Fibroblast of lung (primary cell): ENCODE measurements around the gene COL25A1. TPM values are rescaled to one million over a fixed set of nuclear protein-coding genes. Genes with fewer than 3 reads are reported as not detected.

Experiments used
- DNase-seq, 2 donors: peaks; one replicate each; pipeline versions ENCODE4 v3.0.0 to v3.0.0-alpha.2; 2010; ENCODE audit warnings: low read depth in 2 of 2
- H2AFZ ChIP-seq: 2 replicates; pipeline ENCODE4 v1.5.1; 2012; ENCODE audit warnings: low read length, control low read depth, inconsistent platforms
- H3K27ac ChIP-seq: 2 replicates; pipeline ENCODE4 v1.5.1; 2011; ENCODE audit warnings: low read length, control low read depth; ENCODE audit not compliant: insufficient read depth
- H3K27me3 ChIP-seq: 2 replicates; pipeline ENCODE4 v1.5.1; 2011; ENCODE audit warnings: mild to moderate bottlenecking, low read length; ENCODE audit not compliant: control insufficient read depth, insufficient read depth
- H3K36me3 ChIP-seq: 2 replicates; pipeline ENCODE4 v1.5.1; 2011; ENCODE audit warnings: low read length; ENCODE audit not compliant: control insufficient read depth, insufficient read depth
- H3K4me1 ChIP-seq: 2 replicates; pipeline ENCODE4 v1.5.1; 2011; ENCODE audit warnings: low read length; ENCODE audit not compliant: control insufficient read depth, insufficient read depth; ENCODE audit errors: extremely low read depth
- H3K4me2 ChIP-seq: 2 replicates; pipeline ENCODE4 v1.5.1; 2011; ENCODE audit warnings: low read length, control low read depth; ENCODE audit not compliant: insufficient read depth; ENCODE audit errors: extremely low read depth
- H3K4me3 ChIP-seq, 4 experiments: fragments of 200-600 bp in 1 of 4; sonication (generic) in 1 of 4; replicated peaks in 1 of 4; 2 replicates each; pipeline ENCODE4 v1.5.1; 2011 to 2016; ENCODE audit warnings: low read length in 4 of 4, low read depth in 3 of 4, mild to moderate bottlenecking in 3 of 4, control low read depth in 2 of 4, inconsistent platforms in 1 of 4, mixed read lengths in 1 of 4; ENCODE audit not compliant: insufficient read depth in 1 of 4; ENCODE audit errors: control extremely low read depth in 1 of 4
- H3K79me2 ChIP-seq: 2 replicates; pipeline ENCODE4 v1.5.1; 2012; ENCODE audit warnings: mild to moderate bottlenecking, low read length, inconsistent platforms; ENCODE audit not compliant: control insufficient read depth, insufficient read depth
- H3K9ac ChIP-seq: 2 replicates; pipeline ENCODE4 v1.5.1; 2011; ENCODE audit warnings: mild to moderate bottlenecking, low read length, control low read depth; ENCODE audit not compliant: insufficient read depth
- H3K9me3 ChIP-seq: 2 replicates; pipeline ENCODE4 v1.5.1; 2012; ENCODE audit warnings: low read depth, low read length; ENCODE audit not compliant: control insufficient read depth, insufficient read depth
- H4K20me1 ChIP-seq: 2 replicates; pipeline ENCODE4 v1.5.1; 2011; ENCODE audit warnings: low read length; ENCODE audit not compliant: control insufficient read depth, insufficient read depth; ENCODE audit errors: extremely low read depth
- EZH2 ChIP-seq: IDR thresholded peaks from 2 replicates; pipeline ENCODE4 v1.5.1; 2012; ENCODE audit warnings: low read length, control low read depth, mild to moderate bottlenecking; ENCODE audit errors: missing control alignments
- polyA plus RNA-seq, 2 donors: library from polyadenylated mRNA; depleted of rRNA in 1 of 2; stranded (reverse) in 1 of 2; unstranded in 1 of 2; fragments of >200 nt; gene quantifications; 2 replicates each; pipeline ENCODE4 v1.2.1, GENCODE V29; 2011 to 2012; ENCODE audit warnings: missing spikeins in 1 of 2
- total RNA-seq: library from RNA; depleted of rRNA; stranded (reverse); fragments of >200 nt; gene quantifications from 2 replicates; pipeline ENCODE4 v1.2.1, GENCODE V29; 2014
- TF ChIP-seq, protein P1 (sequence below), 2 donors: IDR thresholded peaks in 1 of 2; conservative IDR thresholded peaks in 1 of 2; 1 replicate in 1 of 2; 2 replicates in 1 of 2; pipeline ENCODE4 v1.5.1; 2011 to 2012; ENCODE audit warnings: low read length in 2 of 2, control low read depth in 1 of 2, inconsistent platforms in 1 of 2, low read depth in 1 of 2, mild to moderate bottlenecking in 1 of 2

Gene COL25A1
- total and polyA plus RNA-seq, 2 donors (not counting 1 experiment from before 2014, with no cell fraction given) = under 0.01 to 0.01 TPM

DNA sequence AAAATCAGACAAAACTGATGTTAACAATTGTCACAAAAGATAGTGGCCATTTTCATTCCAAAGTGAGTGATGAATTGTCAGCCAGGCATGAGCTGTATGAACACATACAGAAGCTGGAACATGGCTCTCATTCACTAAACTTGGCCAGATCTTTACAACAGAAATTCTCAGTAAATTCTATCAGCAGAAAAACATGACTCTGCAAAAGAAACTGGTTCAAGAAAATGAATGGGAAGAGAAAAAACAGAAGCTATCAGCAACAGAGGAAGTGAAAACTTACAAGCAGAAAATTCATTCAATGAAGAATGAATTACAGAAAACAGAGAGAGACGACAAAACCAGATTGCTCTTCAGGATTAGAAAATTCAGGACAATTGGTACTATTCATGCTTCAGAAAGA is 249.6 kb downstream of the COL25A1 start:
- Histone ChIP-seq H3K9me3 (no peaks in the 10 kb centered on the region), H3K4me1 (no peaks in the 10 kb centered on the region), H3K27ac (no peak overlapping the region), H3K36me3 (no peaks in the 10 kb centered on the region), H3K79me2 (no peaks in the 10 kb centered on the region), H4K20me1 (no peaks in the 10 kb centered on the region), H3K4me3 (no peak overlapping the region), H3K27me3 (no peaks in the 10 kb centered on the region), H2AFZ (no peak overlapping the region), H3K9ac (no peak overlapping the region), H3K4me2 (no peak overlapping the region)
- no peak for TF ChIP-seq EZH2
- TF ChIP-seq, protein P1, sequence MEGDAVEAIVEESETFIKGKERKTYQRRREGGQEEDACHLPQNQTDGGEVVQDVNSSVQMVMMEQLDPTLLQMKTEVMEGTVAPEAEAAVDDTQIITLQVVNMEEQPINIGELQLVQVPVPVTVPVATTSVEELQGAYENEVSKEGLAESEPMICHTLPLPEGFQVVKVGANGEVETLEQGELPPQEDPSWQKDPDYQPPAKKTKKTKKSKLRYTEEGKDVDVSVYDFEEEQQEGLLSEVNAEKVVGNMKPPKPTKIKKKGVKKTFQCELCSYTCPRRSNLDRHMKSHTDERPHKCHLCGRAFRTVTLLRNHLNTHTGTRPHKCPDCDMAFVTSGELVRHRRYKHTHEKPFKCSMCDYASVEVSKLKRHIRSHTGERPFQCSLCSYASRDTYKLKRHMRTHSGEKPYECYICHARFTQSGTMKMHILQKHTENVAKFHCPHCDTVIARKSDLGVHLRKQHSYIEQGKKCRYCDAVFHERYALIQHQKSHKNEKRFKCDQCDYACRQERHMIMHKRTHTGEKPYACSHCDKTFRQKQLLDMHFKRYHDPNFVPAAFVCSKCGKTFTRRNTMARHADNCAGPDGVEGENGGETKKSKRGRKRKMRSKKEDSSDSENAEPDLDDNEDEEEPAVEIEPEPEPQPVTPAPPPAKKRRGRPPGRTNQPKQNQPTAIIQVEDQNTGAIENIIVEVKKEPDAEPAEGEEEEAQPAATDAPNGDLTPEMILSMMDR (conservative IDR thresholded peaks at IDR 0.05 in 1 of 2, IDR thresholded peaks at IDR 0.05 in 1 of 2; ENCODE audit: low read depth in 1 of 2, low read length in 2 of 2) = no peak
- DNase-seq = peak in 1 of 2 donors; percentile 19

DNA sequence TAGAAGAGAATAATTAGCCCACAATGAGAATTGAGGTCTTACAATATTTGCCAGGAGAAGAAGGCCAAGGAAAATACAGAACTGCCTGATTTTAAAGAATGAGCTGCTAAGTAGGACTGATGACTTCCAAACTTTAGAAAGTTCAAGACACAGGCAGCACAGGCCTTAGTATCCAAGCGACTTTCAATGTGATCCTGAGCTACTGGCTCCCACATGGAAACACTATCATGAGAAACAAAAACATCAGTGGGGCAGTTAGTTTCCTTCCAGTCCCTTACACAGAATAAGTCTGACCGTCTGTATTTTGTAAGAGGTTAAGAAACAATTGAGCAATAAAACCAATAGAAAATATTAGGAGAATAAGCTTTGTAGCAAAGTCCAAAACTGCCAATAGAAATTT is 251.4 kb downstream of the COL25A1 start:
- DNase-seq = peak in 1 of 2 donors; percentile 5
- H3K4me3 ChIP-seq = no peak overlapping the region
- H3K9ac ChIP-seq = no peak overlapping the region
- no peaks in the 10 kb centered on the region for H4K20me1 ChIP-seq
- H3K9me3 ChIP-seq = no peaks in the 10 kb centered on the region
- H3K79me2 ChIP-seq = no peaks in the 10 kb centered on the region
- no peak overlapping the region for H3K27ac ChIP-seq
- no peak overlapping the region for H2AFZ ChIP-seq
- TF ChIP-seq EZH2 = no peak
- TF ChIP-seq, protein P1 (conservative IDR thresholded peaks at IDR 0.05 in 1 of 2, IDR thresholded peaks at IDR 0.05 in 1 of 2; ENCODE audit: low read depth in 1 of 2, low read length in 2 of 2) = no peak
- H3K4me1 ChIP-seq = no peaks in the 10 kb centered on the region
- no peaks in the 10 kb centered on the region for H3K27me3 ChIP-seq
- H3K36me3 ChIP-seq = no peaks in the 10 kb centered on the region
- no peak overlapping the region for H3K4me2 ChIP-seq

GRCh38 chr4:109049926-109050325 is 252.5 kb downstream of the COL25A1 start:
- Histone ChIP-seq H3K27me3 (no peaks in the 10 kb centered on the region), H3K4me1 (no peaks in the 10 kb centered on the region), H3K36me3 (no peaks in the 10 kb centered on the region), H3K4me3 (no peak overlapping the region), H3K79me2 (no peaks in the 10 kb centered on the region), H3K9me3 (no peaks in the 10 kb centered on the region), H4K20me1 (no peaks in the 10 kb centered on the region), H2AFZ (no peak overlapping the region), H3K9ac (no peak overlapping the region), H3K4me2 (no peak overlapping the region), H3K27ac (no peak overlapping the region)
- TF ChIP-seq EZH2 = no peak
- TF ChIP-seq, protein P1 (conservative IDR thresholded peaks at IDR 0.05 in 1 of 2, IDR thresholded peaks at IDR 0.05 in 1 of 2; ENCODE audit: low read depth in 1 of 2, low read length in 2 of 2) = no peak
- DNase-seq = no peak
